Measurements from ENCODE around the gene ZNF860. TPM values are rescaled to one million over a fixed set of nuclear protein-coding genes. Genes with fewer than 3 reads are reported as not detected.

The ZNF860 gene
- total RNA-seq, 1 experiment from 2014 or later: 8.9 TPM

DNA sequence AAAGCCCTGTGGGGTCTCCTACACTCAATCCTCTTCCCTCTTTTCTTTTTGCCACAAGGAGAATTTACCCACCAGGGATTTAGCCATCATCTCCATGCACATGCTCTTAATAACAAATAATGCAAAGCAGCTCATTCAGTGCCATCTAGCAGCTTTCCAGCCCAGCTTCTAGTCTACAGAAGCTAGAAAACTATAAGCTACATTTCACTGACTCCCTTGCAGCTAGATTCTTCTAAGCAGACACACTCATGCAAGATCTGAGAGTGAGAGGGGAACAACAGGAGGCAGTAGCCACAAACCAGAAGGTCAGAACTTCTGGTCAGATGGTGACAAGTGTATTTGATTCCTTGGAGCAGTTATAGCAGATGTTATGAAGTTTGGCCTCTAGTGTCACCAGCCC is 26.0 kb upstream of the ZNF860 start:
- no peaks in the 10 kb centered on the region for H3K27me3 ChIP-seq (ENCODE audit: control insufficient read depth, insufficient read depth, low read length)
- H3K9me3 ChIP-seq (ENCODE audit: control insufficient read depth, insufficient read depth, low read depth, low read length): peaks cover 1% of the 10 kb centered on the region; the same call in 1 of the 2 replicates
- ChIA-PET POLR2A (interaction anchor here (0.6 kb wide), 1 partner anchor 72 kb away, joined by 5 read pairs; no protein-coding TSS in a partner anchor), CTCF (no interaction called here)
- no peak for ATAC-seq
- DNase-seq (ENCODE audit: low read depth, low spot score): no peak
- H3K4me3 ChIP-seq (ENCODE audit: low read depth in 2 of 2, low read length in 2 of 2): no peak overlapping the region
- H3K27ac ChIP-seq (ENCODE audit: low read length): no peak overlapping the region; the same call in 1 of the 2 replicates
- intact Hi-C loops (cut with micrococcal nuclease; ENCODE audit: unreplicated experiment) (no loop called here), in situ Hi-C loops (cut with HindIII; ENCODE audit: low pct_unique_long_range_greater_than_20kb, low sequenced_read_pairs) (no loop called here)
- H3K4me1 ChIP-seq (ENCODE audit: control insufficient read depth, insufficient read depth, low read length): peaks cover 29% of the 10 kb centered on the region
- TF ChIP-seq SIN3A (IDR thresholded peaks at IDR 0.05; ENCODE audit: borderline replicate concordance, insufficient read depth, low read depth, low read length) (no peak), POLR2AphosphoS5 (IDR thresholded peaks at IDR 0.05; ENCODE audit: low read depth, low read length) (no peak), TCF7L2 (IDR thresholded peaks at IDR 0.05; ENCODE audit: low read depth, low read length) (no peak)
- TF ChIP-seq, protein P1, sequence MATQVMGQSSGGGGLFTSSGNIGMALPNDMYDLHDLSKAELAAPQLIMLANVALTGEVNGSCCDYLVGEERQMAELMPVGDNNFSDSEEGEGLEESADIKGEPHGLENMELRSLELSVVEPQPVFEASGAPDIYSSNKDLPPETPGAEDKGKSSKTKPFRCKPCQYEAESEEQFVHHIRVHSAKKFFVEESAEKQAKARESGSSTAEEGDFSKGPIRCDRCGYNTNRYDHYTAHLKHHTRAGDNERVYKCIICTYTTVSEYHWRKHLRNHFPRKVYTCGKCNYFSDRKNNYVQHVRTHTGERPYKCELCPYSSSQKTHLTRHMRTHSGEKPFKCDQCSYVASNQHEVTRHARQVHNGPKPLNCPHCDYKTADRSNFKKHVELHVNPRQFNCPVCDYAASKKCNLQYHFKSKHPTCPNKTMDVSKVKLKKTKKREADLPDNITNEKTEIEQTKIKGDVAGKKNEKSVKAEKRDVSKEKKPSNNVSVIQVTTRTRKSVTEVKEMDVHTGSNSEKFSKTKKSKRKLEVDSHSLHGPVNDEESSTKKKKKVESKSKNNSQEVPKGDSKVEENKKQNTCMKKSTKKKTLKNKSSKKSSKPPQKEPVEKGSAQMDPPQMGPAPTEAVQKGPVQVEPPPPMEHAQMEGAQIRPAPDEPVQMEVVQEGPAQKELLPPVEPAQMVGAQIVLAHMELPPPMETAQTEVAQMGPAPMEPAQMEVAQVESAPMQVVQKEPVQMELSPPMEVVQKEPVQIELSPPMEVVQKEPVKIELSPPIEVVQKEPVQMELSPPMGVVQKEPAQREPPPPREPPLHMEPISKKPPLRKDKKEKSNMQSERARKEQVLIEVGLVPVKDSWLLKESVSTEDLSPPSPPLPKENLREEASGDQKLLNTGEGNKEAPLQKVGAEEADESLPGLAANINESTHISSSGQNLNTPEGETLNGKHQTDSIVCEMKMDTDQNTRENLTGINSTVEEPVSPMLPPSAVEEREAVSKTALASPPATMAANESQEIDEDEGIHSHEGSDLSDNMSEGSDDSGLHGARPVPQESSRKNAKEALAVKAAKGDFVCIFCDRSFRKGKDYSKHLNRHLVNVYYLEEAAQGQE (IDR thresholded peaks at IDR 0.05; ENCODE audit: insufficient read depth in 1 of 2, low read depth in 2 of 2, low read length in 1 of 2): no peak
- TF ChIP-seq, protein P2, sequence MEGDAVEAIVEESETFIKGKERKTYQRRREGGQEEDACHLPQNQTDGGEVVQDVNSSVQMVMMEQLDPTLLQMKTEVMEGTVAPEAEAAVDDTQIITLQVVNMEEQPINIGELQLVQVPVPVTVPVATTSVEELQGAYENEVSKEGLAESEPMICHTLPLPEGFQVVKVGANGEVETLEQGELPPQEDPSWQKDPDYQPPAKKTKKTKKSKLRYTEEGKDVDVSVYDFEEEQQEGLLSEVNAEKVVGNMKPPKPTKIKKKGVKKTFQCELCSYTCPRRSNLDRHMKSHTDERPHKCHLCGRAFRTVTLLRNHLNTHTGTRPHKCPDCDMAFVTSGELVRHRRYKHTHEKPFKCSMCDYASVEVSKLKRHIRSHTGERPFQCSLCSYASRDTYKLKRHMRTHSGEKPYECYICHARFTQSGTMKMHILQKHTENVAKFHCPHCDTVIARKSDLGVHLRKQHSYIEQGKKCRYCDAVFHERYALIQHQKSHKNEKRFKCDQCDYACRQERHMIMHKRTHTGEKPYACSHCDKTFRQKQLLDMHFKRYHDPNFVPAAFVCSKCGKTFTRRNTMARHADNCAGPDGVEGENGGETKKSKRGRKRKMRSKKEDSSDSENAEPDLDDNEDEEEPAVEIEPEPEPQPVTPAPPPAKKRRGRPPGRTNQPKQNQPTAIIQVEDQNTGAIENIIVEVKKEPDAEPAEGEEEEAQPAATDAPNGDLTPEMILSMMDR (IDR thresholded peaks at IDR 0.05): no peak
- no TSS peak for BruUV-seq (replicated peaks)
- no peaks in the 10 kb centered on the region for H3K36me3 ChIP-seq (ENCODE audit: control insufficient read depth, insufficient read depth, low read length)

DNA sequence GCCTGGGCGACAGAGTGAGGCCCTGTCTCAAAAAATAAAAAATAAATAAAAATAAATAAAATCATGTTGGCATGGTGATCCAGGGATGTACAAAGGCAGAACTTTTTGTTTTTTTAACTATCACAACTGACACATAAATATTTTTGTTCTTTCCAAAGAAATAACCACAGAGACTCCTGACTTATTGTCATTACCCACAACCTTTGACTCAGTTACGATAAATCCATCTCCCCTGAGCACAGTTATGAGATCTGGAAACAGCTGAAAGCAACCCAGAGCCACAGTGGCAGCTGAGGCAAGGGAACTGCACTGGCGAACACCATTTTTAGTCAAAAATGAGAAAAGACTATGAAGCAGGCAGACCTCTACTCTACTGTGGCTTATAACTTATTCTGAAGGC is 24.4 kb upstream of the ZNF860 start:
- ATAC-seq (no peak), DNase-seq (ENCODE audit: low read depth, low spot score) (no peak)
- H3K27me3 ChIP-seq (ENCODE audit: control insufficient read depth, insufficient read depth, low read length): no peaks in the 10 kb centered on the region
- H3K4me3 ChIP-seq (ENCODE audit: low read depth in 2 of 2, low read length in 2 of 2): no peak overlapping the region
- H3K36me3 ChIP-seq (ENCODE audit: control insufficient read depth, insufficient read depth, low read length): no peaks in the 10 kb centered on the region
- ChIA-PET CTCF (no interaction called here), POLR2A (no interaction called here)
- H3K27ac ChIP-seq (ENCODE audit: low read length): peak overlapping the region; percentile 64
- intact Hi-C loops (cut with micrococcal nuclease; ENCODE audit: unreplicated experiment): no loop called here
- in situ Hi-C loops (cut with HindIII; ENCODE audit: low pct_unique_long_range_greater_than_20kb, low sequenced_read_pairs): no loop called here
- no peak for TF ChIP-seq TCF7L2 (IDR thresholded peaks at IDR 0.05; ENCODE audit: low read depth, low read length)
- TF ChIP-seq POLR2AphosphoS5 (IDR thresholded peaks at IDR 0.05; ENCODE audit: low read depth, low read length): no peak
- H3K9me3 ChIP-seq (ENCODE audit: control insufficient read depth, insufficient read depth, low read depth, low read length): no peaks in the 10 kb centered on the region; the same call in 1 of the 2 replicates
- BruUV-seq (replicated peaks): TSS peak; percentile 40
- peaks cover 41% of the 10 kb centered on the region for H3K4me1 ChIP-seq (ENCODE audit: control insufficient read depth, insufficient read depth, low read length)

DNA sequence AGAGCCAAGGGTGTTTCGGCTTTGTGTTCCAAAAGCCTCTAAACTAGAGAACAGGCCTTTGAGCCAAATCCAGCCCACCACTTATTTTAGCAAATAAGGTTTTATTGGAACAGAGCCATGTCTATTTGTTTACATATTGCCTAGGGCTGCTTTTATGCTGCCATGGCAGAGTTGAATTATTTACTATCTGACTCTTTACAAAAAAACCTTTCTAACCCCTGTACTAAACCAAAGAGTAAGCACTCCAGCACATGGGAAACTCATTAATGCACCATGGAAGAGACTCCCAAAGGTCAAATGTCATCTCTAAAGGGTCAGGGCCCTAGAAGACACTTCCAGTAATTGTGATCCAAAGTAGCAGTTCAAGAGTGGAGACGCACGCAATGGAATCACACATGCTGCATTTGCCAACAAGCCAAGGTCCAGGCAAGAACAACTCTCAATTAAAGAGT is 22.8 kb upstream of the ZNF860 start:
- DNase-seq (ENCODE audit: low read depth, low spot score) (no peak), ATAC-seq (peak; percentile 64)
- Histone ChIP-seq H3K27me3 (ENCODE audit: control insufficient read depth, insufficient read depth, low read length) (no peaks in the 10 kb centered on the region), H3K36me3 (ENCODE audit: control insufficient read depth, insufficient read depth, low read length) (no peaks in the 10 kb centered on the region), H3K27ac (ENCODE audit: low read length) (peak overlapping the region; percentile 90), H3K9me3 (ENCODE audit: control insufficient read depth, insufficient read depth, low read depth, low read length) (no peaks in the 10 kb centered on the region; the same call in 1 of the 2 replicates), H3K4me3 (ENCODE audit: low read depth in 2 of 2, low read length in 2 of 2) (peak overlapping the region in 1 of 2 experiments; percentile 4; a peak in 1 of 4 replicates), H3K4me1 (ENCODE audit: control insufficient read depth, insufficient read depth, low read length) (peaks cover 48% of the 10 kb centered on the region)
- POLR2A ChIA-PET: no interaction called here
- in situ Hi-C loops (cut with HindIII; ENCODE audit: low pct_unique_long_range_greater_than_20kb, low sequenced_read_pairs) (no loop called here), intact Hi-C loops (cut with micrococcal nuclease; ENCODE audit: unreplicated experiment) (no loop called here)
- CTCF ChIA-PET: no interaction called here
- no TSS peak for BruUV-seq (replicated peaks)
- TF ChIP-seq POLR2AphosphoS5 (IDR thresholded peaks at IDR 0.05; ENCODE audit: low read depth, low read length) (no peak), SIN3A (IDR thresholded peaks at IDR 0.05; ENCODE audit: borderline replicate concordance, insufficient read depth, low read depth, low read length) (no peak), TCF7L2 (IDR thresholded peaks at IDR 0.05; ENCODE audit: low read depth, low read length) (no peak)
- TF ChIP-seq, protein P2 (IDR thresholded peaks at IDR 0.05): no peak
- TF ChIP-seq, protein P1 (IDR thresholded peaks at IDR 0.05; ENCODE audit: insufficient read depth in 1 of 2, low read depth in 2 of 2, low read length in 1 of 2): no peak

All from Panc1 (cell line).